Endothelial cell (in vitro differentiated cells): Measurements from ENCODE around the gene PODNL1. TPM values are rescaled to one million over a fixed set of nuclear protein-coding genes. Genes with fewer than 3 reads are reported as not detected.
A peak's percentile ranks its signal among the peaks of the same experiment; 100 is the strongest.

ENCODE experiments used
- DNase-seq: peaks from one replicate; pipeline ENCODE4 v3.0.0; 2021; ENCODE audit warnings: low spot score
- H3K27ac Mint-ChIP-seq: one replicate; pipeline ENCODE4 v1.8.0; 2021; ENCODE audit warnings: mixed read lengths, inconsistent platforms; ENCODE audit not compliant: unreplicated experiment
- H3K27me3 Mint-ChIP-seq: one replicate; pipeline ENCODE4 v1.8.0; 2021; ENCODE audit warnings: mild to moderate bottlenecking, moderate library complexity, mixed read lengths, inconsistent platforms; ENCODE audit not compliant: unreplicated experiment
- H3K36me3 Mint-ChIP-seq: one replicate; pipeline ENCODE4 v1.8.0; 2021; ENCODE audit warnings: mild to moderate bottlenecking, low read depth, mixed read lengths, inconsistent platforms; ENCODE audit not compliant: unreplicated experiment
- H3K4me1 Mint-ChIP-seq: one replicate; pipeline ENCODE4 v1.8.0; 2021; ENCODE audit warnings: mild to moderate bottlenecking, mixed read lengths, inconsistent platforms; ENCODE audit not compliant: unreplicated experiment
- H3K4me3 Mint-ChIP-seq: one replicate; pipeline ENCODE4 v1.8.0; 2021; ENCODE audit warnings: mild to moderate bottlenecking, mixed read lengths, inconsistent platforms; ENCODE audit not compliant: unreplicated experiment
- H3K9me3 Mint-ChIP-seq: one replicate; pipeline ENCODE4 v1.8.0; 2021; ENCODE audit warnings: mixed read lengths, inconsistent platforms; ENCODE audit not compliant: unreplicated experiment
- total RNA-seq: library from RNA; stranded (reverse); fragmentation: NEBNext Ultra II Directional; extraction: Animal tissue kit (Norgen Biotek cat#: 25700); gene quantifications from one replicate; pipeline ENCODE4 v1.2.1, GENCODE V29; 2021; ENCODE audit not compliant: unreplicated experiment
- TF ChIP-seq, protein P1 (sequence below): fragments of 200-600 bp; sonication (generic); IDR thresholded peaks from one replicate; pipeline ENCODE4 v1.5.0; 2021; ENCODE audit warnings: antibody characterized with exemption; ENCODE audit not compliant: unreplicated experiment

The PODNL1 gene
- total RNA-seq, 1 donor from 2014 or later = not detected

DNA sequence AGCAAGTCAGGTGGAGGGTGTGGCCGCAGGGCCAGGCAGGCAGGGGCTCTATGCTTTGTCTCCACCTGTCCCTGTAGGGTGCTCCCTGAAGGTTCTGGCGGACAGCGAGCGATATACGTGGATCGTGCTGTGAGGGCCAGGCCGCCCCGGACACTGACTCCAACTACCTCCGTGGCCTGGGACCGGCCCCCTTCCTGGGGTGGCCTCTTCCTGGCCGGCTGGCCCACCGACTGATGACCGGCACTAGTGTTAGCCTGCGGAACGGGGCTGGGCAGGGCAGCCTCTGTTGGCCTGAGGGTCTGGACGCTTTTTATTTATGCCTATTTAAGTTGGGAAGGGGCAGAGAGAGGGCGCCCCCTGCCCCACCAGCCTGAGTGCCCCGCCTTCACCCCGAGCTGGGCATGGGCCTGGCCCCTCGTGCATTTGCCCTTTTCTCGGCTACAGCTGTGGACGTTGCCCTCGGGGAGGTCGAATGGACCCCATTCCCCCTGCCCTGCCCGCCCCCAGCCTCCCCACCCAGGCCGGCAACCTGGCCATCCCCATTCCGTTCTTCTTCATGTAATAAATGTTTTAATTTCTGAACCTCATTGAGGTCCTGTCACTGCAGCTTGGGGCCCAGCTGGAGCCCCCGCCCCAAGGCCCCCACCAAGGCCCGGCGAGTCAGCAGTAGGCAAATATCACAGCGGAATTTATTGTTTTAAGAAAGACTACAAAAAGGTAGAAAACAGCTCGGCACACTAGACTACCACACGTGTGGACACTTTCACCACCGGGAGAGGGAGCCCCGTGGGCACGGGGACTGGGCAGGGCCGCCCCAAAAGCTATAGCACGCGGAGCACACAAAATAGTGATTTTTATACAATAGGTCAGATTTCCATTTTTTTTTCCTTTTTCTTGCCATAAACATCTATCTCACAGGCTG is 22.9 kb upstream of the PODNL1 start:
- peaks cover 22% of the 10 kb centered on the region for H3K36me3 Mint-ChIP-seq
- peaks cover 19% of the 10 kb centered on the region for H3K27me3 Mint-ChIP-seq
- peak overlapping the region; percentile 52 for H3K27ac Mint-ChIP-seq
- TF ChIP-seq, protein P1, sequence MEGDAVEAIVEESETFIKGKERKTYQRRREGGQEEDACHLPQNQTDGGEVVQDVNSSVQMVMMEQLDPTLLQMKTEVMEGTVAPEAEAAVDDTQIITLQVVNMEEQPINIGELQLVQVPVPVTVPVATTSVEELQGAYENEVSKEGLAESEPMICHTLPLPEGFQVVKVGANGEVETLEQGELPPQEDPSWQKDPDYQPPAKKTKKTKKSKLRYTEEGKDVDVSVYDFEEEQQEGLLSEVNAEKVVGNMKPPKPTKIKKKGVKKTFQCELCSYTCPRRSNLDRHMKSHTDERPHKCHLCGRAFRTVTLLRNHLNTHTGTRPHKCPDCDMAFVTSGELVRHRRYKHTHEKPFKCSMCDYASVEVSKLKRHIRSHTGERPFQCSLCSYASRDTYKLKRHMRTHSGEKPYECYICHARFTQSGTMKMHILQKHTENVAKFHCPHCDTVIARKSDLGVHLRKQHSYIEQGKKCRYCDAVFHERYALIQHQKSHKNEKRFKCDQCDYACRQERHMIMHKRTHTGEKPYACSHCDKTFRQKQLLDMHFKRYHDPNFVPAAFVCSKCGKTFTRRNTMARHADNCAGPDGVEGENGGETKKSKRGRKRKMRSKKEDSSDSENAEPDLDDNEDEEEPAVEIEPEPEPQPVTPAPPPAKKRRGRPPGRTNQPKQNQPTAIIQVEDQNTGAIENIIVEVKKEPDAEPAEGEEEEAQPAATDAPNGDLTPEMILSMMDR = no peak
- H3K9me3 Mint-ChIP-seq = no peaks in the 10 kb centered on the region
- DNase-seq = no peak
- H3K4me1 Mint-ChIP-seq = peaks cover 4% of the 10 kb centered on the region
- peak overlapping the region; percentile 57 for H3K4me3 Mint-ChIP-seq

DNA sequence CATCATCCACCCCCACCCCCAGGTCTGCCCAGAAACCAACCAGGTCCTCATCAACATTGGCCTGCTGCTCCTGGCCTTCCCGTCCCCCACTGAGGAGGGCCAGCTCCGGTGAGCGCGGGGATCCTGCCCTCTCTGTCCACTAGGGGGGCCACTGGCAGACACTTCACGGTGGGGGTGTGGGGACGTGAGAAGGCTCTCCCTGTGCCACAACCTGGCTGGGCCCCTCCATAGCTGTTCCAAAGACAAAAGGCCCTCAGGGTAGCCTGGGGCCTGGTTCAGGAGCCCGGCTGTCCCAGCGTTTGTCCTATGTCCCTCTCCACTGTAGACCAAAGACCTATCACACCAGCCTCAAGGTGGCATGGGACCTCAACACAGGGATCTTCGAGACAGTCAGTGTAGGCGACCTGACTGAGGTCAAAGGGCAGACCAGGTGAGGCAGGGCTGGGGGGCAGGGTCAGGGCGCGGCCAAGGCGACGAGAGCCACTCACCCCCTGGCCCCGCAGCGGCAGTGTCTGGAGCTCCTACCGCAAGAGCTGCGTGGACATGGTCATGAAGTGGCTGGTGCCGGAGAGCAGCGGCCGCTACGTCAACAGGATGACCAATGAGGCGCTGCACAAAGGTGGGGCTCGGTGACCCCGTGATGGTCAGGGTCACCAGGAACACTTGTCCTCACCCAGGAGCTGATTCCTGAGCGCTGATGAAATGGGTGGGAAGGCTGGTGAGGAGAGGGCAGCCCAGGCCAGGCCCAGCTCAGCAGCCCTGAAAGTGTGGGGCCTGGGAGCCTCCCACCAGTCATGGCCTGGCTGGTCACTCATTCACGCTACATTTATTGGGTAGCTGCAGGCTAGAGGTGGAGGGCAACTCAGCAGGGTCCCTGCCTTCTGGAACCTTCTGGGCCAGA is 22.0 kb upstream of the PODNL1 start:
- Mint-ChIP-seq H3K27me3 (peaks cover 19% of the 10 kb centered on the region), H3K36me3 (peaks cover 22% of the 10 kb centered on the region), H3K9me3 (no peaks in the 10 kb centered on the region), H3K4me3 (no peak overlapping the region), H3K27ac (peak overlapping the region; percentile 42), H3K4me1 (peaks cover 4% of the 10 kb centered on the region)
- peak; percentile 55 for DNase-seq
- TF ChIP-seq, protein P1 = no peak

DNA sequence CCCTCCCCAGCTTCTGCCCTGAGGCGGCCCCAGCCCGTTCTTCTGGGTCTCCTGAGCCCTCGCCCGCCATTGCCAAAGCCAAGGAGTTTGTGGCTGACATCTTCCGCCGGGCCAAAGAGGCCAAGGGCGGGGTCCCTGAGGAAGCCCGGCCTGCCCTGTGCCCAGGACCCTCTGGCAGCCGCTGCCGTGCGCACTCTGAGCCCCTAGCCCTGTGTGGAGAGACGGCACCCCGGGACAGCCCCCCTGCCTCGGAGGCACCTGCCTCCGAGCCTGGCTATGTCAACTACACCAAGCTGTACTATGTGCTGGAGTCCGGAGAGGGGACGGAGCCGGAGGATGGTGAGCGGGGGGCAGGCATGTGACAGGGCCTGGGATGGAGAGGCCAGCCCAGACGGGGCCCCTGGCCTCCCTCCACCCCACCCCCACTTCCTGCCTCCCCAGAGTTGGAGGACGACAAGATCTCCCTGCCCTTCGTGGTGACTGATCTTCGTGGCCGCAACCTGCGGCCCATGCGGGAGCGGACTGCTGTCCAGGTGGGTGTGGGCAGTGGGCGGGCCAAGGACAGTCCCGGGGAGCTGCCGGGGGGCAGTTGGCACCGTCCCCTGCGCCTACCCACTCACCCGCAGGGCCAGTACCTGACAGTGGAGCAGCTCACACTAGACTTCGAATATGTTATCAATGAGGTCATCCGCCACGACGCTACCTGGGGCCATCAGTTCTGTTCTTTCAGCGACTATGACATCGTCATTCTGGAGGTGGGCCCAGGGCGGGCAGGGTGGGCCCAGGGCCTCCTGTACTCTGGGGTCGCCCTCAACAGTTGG is 21.1 kb upstream of the PODNL1 start:
- Mint-ChIP-seq H3K36me3 (peaks cover 17% of the 10 kb centered on the region), H3K27me3 (peaks cover 15% of the 10 kb centered on the region), H3K4me1 (peaks cover 4% of the 10 kb centered on the region), H3K4me3 (no peak overlapping the region), H3K27ac (no peak overlapping the region), H3K9me3 (no peaks in the 10 kb centered on the region)
- DNase-seq = no peak
- TF ChIP-seq, protein P1 = no peak

DNA sequence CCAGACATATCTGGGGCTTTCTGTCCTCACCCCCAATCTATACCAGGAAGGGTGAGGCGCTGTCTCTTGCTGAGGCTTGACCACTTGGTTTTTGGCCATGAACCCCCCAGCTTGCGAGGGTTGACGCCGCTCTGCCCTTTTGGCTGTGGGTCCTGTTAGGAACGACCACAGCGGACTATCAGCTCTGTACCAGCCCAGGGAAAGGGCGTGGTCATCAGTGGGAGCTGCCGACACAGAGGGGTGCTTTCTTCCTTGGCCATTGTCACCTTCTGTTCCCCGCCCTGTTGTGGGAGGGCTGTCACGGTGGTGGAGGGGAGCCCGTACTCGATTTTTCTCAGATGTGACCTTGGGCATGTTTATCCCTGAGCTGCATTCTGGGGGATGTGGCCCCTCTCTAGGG is 19.8 kb upstream of the PODNL1 start:
- Mint-ChIP-seq H3K4me3 (peak overlapping the region; percentile 31), H3K27me3 (peaks cover 15% of the 10 kb centered on the region), H3K9me3 (no peaks in the 10 kb centered on the region), H3K27ac (no peak overlapping the region), H3K36me3 (peaks cover 17% of the 10 kb centered on the region), H3K4me1 (peaks cover 8% of the 10 kb centered on the region)
- no peak for DNase-seq
- TF ChIP-seq, protein P1 = no peak
